ENCODE measurements around the gene TGFB2. TPM values are rescaled to one million over a fixed set of nuclear protein-coding genes. Genes with fewer than 3 reads are reported as not detected.

Gene TGFB2
- total RNA-seq, 1 experiment from 2014 or later: 2.5 TPM

DNA sequence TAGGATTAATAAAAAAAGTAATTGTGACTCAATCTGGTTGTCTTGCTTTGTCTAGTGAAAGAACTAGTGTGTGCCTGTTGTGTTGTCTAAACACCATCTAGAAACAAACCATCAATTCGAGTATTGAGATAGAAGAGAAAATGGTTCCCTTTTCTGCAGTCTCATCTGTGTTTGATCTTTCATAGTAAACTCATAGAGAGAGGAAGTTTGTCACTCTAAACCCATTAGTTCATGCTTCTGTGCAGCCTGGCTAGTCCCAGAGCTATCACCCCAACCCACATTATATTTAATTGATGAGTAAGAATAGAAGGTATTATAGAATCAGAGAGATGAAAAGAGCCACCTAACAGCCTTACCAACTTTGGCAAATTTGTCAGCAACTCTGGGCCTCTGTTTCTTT is 99.5 kb downstream of the TGFB2 start:
- Mint-ChIP-seq H3K27me3 (ENCODE audit: low read depth) (no peaks in the 10 kb centered on the region), H3K36me3 (peaks cover 3% of the 10 kb centered on the region; the same call in 1 of the 2 replicates), H3K4me3 (no peak overlapping the region), H3K4me1 (0 out of 2 replicates have a peak, but pooled peaks cover 2% of the 10 kb centered on the region), H3K27ac (no peak overlapping the region), H3K9me3 (peaks cover 16% of the 10 kb centered on the region)
- ChIA-PET CTCF (no interaction called here), POLR2A (no interaction called here)
- TF ChIP-seq SMAD4 (CRISPR knock-in tag; IDR thresholded peaks at IDR 0.05) (no peak), SP1 (CRISPR knock-in tag; conservative IDR thresholded peaks at IDR 0.05) (no peak), RELA (CRISPR knock-in tag; IDR thresholded peaks at IDR 0.05; ENCODE audit: borderline replicate concordance) (no peak), JUN (CRISPR knock-in tag; IDR thresholded peaks at IDR 0.05) (no peak), ZNF396 (CRISPR knock-in tag; IDR thresholded peaks at IDR 0.05; ENCODE audit: borderline replicate concordance) (no peak), FOXJ3 (CRISPR knock-in tag; IDR thresholded peaks at IDR 0.05; ENCODE audit: borderline replicate concordance) (no peak), FOXP1 (CRISPR knock-in tag; IDR thresholded peaks at IDR 0.05; ENCODE audit: borderline replicate concordance) (no peak), GRHL2 (CRISPR knock-in tag; IDR thresholded peaks at IDR 0.05; ENCODE audit: insufficient replicate concordance, severe bottlenecking) (no peak), ZBTB21 (CRISPR knock-in tag; IDR thresholded peaks at IDR 0.05; ENCODE audit: borderline replicate concordance) (no peak)
- TF ChIP-seq, protein P1, sequence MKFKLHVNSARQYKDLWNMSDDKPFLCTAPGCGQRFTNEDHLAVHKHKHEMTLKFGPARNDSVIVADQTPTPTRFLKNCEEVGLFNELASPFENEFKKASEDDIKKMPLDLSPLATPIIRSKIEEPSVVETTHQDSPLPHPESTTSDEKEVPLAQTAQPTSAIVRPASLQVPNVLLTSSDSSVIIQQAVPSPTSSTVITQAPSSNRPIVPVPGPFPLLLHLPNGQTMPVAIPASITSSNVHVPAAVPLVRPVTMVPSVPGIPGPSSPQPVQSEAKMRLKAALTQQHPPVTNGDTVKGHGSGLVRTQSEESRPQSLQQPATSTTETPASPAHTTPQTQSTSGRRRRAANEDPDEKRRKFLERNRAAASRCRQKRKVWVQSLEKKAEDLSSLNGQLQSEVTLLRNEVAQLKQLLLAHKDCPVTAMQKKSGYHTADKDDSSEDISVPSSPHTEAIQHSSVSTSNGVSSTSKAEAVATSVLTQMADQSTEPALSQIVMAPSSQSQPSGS (CRISPR knock-in tag; IDR thresholded peaks at IDR 0.05; ENCODE audit: borderline replicate concordance, low read depth): no peak
- TF ChIP-seq, protein P2, sequence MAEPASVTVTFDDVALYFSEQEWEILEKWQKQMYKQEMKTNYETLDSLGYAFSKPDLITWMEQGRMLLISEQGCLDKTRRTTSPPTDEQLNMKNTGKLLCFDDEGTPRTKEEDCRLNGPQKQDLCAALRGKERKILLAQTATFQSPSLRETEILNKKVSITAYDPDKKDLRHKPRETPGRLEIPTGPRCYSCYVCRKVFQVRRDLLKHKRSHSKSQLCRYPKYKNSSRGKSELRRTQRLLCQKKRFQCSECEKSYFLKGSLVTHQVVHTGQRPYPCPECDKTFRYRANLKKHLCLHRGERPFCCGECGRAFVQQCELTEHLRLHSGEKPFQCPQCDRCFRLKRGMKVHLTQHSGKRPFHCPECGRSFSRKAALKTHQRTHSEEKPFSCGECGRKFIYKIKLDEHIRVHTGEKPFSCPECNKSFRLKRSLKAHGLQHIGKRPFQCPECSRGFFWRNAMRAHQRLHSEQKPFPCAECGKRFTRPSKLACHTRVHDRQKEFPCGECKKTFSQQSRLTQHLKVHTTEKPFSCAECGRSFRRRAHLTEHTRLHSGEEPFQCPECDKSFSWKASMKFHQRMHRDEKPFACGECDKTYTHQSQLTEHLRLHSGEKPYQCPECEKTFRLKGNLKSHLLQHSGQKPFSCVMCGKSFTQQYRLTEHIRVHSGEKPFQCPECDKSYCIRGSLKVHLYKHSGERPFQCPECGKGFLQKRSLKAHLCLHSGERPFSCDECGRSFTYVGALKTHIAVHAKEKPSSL (CRISPR knock-in tag; conservative IDR thresholded peaks at IDR 0.05): no peak
- ATAC-seq (no peak), DNase-seq (ENCODE audit: low spot score) (no peak)

DNA sequence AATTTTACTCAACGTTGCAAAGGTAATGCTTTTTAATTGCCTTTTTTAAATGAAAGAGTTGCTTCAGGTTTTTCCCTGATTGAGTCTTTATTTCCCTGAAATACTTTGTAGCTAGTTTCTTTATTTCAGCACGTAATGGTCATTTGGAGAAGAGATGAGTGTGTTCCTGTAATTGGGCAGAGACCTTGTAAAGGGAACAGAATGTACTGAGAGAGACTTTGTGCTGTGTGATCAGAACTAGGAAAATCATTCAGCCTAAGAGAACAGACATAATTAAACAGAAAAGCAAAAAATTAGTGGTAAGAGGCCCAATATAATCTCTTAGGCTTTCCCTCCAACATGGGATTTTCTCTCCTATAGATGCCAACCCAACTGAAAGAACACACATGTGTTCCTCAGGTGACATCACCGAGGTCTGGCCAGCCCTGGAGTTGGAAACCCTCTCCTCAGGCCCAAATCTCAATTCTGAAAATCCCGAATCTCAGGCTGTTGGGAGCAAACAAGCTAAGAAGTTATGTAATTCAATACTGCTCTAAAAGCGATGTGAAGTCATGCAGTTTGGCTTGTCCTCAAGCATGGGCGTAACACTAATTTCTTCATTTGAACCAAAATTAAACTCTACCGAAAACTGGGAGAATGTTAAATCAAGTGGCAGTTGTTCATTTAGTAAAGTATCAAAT is 102.0 kb downstream of the TGFB2 start:
- H3K27ac Mint-ChIP-seq: no peak overlapping the region
- POLR2A ChIA-PET: no interaction called here
- H3K4me3 Mint-ChIP-seq: no peak overlapping the region
- H3K27me3 Mint-ChIP-seq (ENCODE audit: low read depth): no peaks in the 10 kb centered on the region
- peaks cover 3% of the 10 kb centered on the region; the same call in 1 of the 2 replicates for H3K4me1 Mint-ChIP-seq
- H3K9me3 Mint-ChIP-seq: peaks cover 20% of the 10 kb centered on the region
- CTCF ChIA-PET: no interaction called here
- ATAC-seq: no peak
- peaks cover 3% of the 10 kb centered on the region; the same call in 1 of the 2 replicates for H3K36me3 Mint-ChIP-seq
- TF ChIP-seq RORB (CRISPR knock-in tag; IDR thresholded peaks at IDR 0.05): no peak
- no peak for DNase-seq (ENCODE audit: low spot score)

DNA sequence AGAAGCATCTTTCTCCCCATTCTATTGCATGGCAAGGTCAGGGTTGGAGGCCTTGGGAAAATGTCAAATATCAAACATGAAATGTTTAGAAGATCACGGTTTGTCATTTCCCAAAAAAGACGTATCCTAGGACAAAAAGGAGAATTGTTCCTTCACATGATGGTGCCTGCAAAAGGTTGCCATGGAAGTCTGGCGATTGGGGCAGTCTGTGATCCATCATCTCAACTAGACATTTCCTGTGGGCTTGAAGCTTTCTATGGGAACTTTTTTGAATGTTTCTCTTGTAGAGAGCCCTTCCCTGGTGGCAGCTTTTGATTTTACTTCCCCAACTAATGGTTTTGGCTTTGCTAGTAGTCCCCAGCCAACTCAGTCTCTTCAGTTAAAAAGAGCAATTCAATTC is 106.3 kb downstream of the TGFB2 start:
- no peak overlapping the region for H3K4me3 Mint-ChIP-seq

DNA sequence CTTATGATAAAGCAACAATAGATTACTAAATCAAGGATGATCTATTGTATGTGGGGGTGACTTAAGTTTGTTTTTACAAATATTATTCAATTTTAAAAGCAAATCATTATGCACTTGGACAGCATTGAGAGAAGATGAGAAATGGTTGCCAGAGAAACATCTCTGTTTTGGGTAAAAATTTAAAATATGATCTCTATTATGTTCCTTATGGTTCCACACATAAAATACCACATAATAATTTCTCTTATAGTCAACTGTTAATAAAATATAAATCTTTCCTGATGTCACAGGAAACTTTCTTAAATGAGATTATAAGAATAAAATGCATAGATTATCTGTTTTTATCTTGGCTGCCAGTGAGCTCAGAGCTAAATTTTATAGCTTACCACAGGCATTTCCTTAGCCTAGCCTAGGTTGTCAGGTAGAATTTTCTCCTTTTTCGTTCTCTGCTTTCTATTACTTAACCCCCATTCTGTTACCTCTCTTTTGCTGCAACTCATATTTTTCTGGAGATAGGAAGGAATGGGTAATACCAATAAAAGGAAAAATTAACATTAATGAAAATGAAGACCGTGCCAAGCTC is 109.7 kb downstream of the TGFB2 start:
- ChIA-PET CTCF (no interaction called here), POLR2A (no interaction called here)
- no peak for TF ChIP-seq NR2C2 (CRISPR knock-in tag; IDR thresholded peaks at IDR 0.05)
- no peak overlapping the region for H3K27ac Mint-ChIP-seq
- H3K4me1 Mint-ChIP-seq: peaks cover 17% of the 10 kb centered on the region
- no peak overlapping the region for H3K4me3 Mint-ChIP-seq
- no peaks in the 10 kb centered on the region for H3K27me3 Mint-ChIP-seq (ENCODE audit: low read depth)
- ATAC-seq (no peak), DNase-seq (ENCODE audit: low spot score) (no peak)
- no peaks in the 10 kb centered on the region for H3K36me3 Mint-ChIP-seq
- 0 out of 2 replicates have a peak, but pooled peaks cover 9% of the 10 kb centered on the region for H3K9me3 Mint-ChIP-seq

More for the DNA sequence above, 106.3 kb downstream of the TGFB2 start:
- H3K27me3 Mint-ChIP-seq (ENCODE audit: low read depth): no peaks in the 10 kb centered on the region
- no peak overlapping the region for H3K27ac Mint-ChIP-seq
- ATAC-seq (no peak), DNase-seq (ENCODE audit: low spot score) (no peak)
- H3K36me3 Mint-ChIP-seq: peaks cover 3% of the 10 kb centered on the region; the same call in 1 of the 2 replicates
- peaks cover 20% of the 10 kb centered on the region for H3K9me3 Mint-ChIP-seq
- H3K4me1 Mint-ChIP-seq: peaks cover 9% of the 10 kb centered on the region
- ChIA-PET POLR2A (no interaction called here), CTCF (no interaction called here)
- TF ChIP-seq ETV6 (CRISPR knock-in tag; IDR thresholded peaks at IDR 0.05) (no peak), CREB1 (CRISPR knock-in tag; IDR thresholded peaks at IDR 0.05) (no peak), ZNF232 (CRISPR knock-in tag; IDR thresholded peaks at IDR 0.05) (no peak)

Measured in WTC11 (cell line).